K562 (cell line): ENCODE results near the gene SMARCA4. TPM values are rescaled to one million over a fixed set of nuclear protein-coding genes. Genes with fewer than 3 reads are reported as not detected.

Experiments
- ARID4B ChIP-seq: sonication (generic); formaldehyde crosslinking; IDR thresholded peaks from 2 replicates; pipeline ENCODE4 v1.8.0; 2022; ENCODE audit warnings: mild to moderate bottlenecking, missing genetic modification reagents
- CHCHD3 ChIP-seq: fragments of 250-450 bp; sonication (Bioruptor Pico); IDR thresholded peaks from 2 replicates; pipeline ENCODE4 v2.1.2; 2022; ENCODE audit warnings: mild to moderate bottlenecking
- KDM2B ChIP-seq: fragments of 250-450 bp; sonication (Bioruptor Pico); IDR thresholded peaks from 2 replicates; pipeline ENCODE4 v1.8.0; 2021; ENCODE audit warnings: mild to moderate bottlenecking, moderate library complexity
- MYC ChIP-seq, 2 experiments: fragments of 250-450 bp in 1 of 2; sonication (Bioruptor Pico) in 1 of 2; IDR thresholded peaks; 2 replicates each; pipeline versions ENCODE4 v1.5.1 to v1.6.1; 2012 to 2021; ENCODE audit warnings: low read depth in 2 of 2, borderline replicate concordance in 1 of 2, improper control_type of control experiment in 1 of 2, low read length in 1 of 2, mild to moderate bottlenecking in 1 of 2, moderate library complexity in 1 of 2
- PHB ChIP-seq: fragments of 250-450 bp; sonication (Bioruptor Pico); IDR thresholded peaks from 2 replicates; pipeline ENCODE4 v1.5.0; 2021
- TCF7 ChIP-seq: sonication (generic); IDR thresholded peaks from 2 replicates; pipeline ENCODE4 v1.6.1; 2016; ENCODE audit warnings: antibody characterized with exemption, borderline replicate concordance
- TEAD1 ChIP-seq, 2 experiments: fragments of 450-650 bp in 1 of 2; sonication (generic) in 1 of 2; formaldehyde crosslinking; IDR thresholded peaks; 2 replicates each; pipeline versions ENCODE4 v1.4.0 to v1.8.0; 2020 to 2022; ENCODE audit warnings: mild to moderate bottlenecking in 2 of 2, missing genetic modification reagents in 1 of 2
- USF2 ChIP-seq: sonication (generic); formaldehyde crosslinking; IDR thresholded peaks from 2 replicates; pipeline ENCODE4 v1.5.0; 2020; ENCODE audit warnings: missing genetic modification reagents
- YY1 ChIP-seq, 3 experiments: IDR thresholded peaks; 2 replicates each; pipeline ENCODE4 v1.6.1; 2011; ENCODE audit warnings: low read length in 2 of 3, mild to moderate bottlenecking in 2 of 3, moderate library complexity in 2 of 3, borderline replicate concordance in 1 of 3, control low read depth in 1 of 3, low read depth in 1 of 3; ENCODE audit not compliant: insufficient read depth in 3 of 3, insufficient replicate concordance in 2 of 3, control insufficient read depth in 1 of 3, insufficient read length in 1 of 3; ENCODE audit errors: extremely low read depth in 1 of 3
- ZNF165 ChIP-seq: fragments of 250-450 bp; sonication (Bioruptor Pico); IDR thresholded peaks from 2 replicates; pipeline ENCODE4 v1.4.0; 2020; ENCODE audit warnings: borderline replicate concordance
- ZNF282 ChIP-seq: sonication (generic); formaldehyde crosslinking; IDR thresholded peaks from 2 replicates; pipeline ENCODE4 v1.8.1; 2023; ENCODE audit warnings: missing genetic modification reagents
- ZNF324 ChIP-seq: fragments of 250-450 bp; sonication (Bioruptor Pico); IDR thresholded peaks from 2 replicates; pipeline ENCODE4 v1.4.0; 2020; ENCODE audit warnings: mild to moderate bottlenecking
- ZNF444 ChIP-seq: fragments of 250-450 bp; sonication (Bioruptor Pico); IDR thresholded peaks from 2 replicates; pipeline ENCODE4 v1.4.0; 2020; ENCODE audit warnings: mild to moderate bottlenecking, moderate library complexity
- ZNF507 ChIP-seq: conservative IDR thresholded peaks from 2 replicates; pipeline ENCODE4 v1.6.1; 2017; ENCODE audit warnings: missing genetic modification characterization, missing compliant biosample characterization
- polyA plus RNA-seq, 8 experiments: library from polyadenylated mRNA; depleted of rRNA in 4 of 8; stranded (reverse) in 5 of 8; unstranded in 3 of 8; fragments of >200 nt; fragmentation: Nextera tagmentation in 2 of 8; fragmentation: Illumina TruSeq in 1 of 8; extraction: Ambion mirVana in 2 of 8; extraction: Trizol in 1 of 8; gene quantifications; 2 replicates each; pipeline versions ENCODE4 v1.2.1 to v1.2.3, GENCODE V29; 2011 to 2014; ENCODE audit warnings: inconsistent platforms in 1 of 8, missing spikeins in 1 of 8
- total RNA-seq, 7 experiments: library from RNA; depleted of rRNA in 6 of 7; stranded (reverse); fragments of >200 nt in 6 of 7; fragmentation: Illumina TruSeq in 2 of 7; extraction: Trizol in 2 of 7; gene quantifications; 2 replicates each; pipeline versions ENCODE4 v1.2.1 to v1.2.3, GENCODE V29; 2011 to 2021; ENCODE audit warnings: low replicate concordance in 1 of 7
- TF ChIP-seq, protein P1 (sequence below): fragments of 450-650 bp; IDR thresholded peaks from 2 replicates; pipeline ENCODE4 v1.6.1; 2014; ENCODE audit warnings: low read depth, mild to moderate bottlenecking, moderate library complexity, borderline replicate concordance
- TF ChIP-seq, protein P2 (sequence below): sonication (generic); formaldehyde crosslinking; IDR thresholded peaks from 2 replicates; pipeline ENCODE4 v1.8.0; 2022; ENCODE audit warnings: mild to moderate bottlenecking, missing genetic modification reagents, borderline replicate concordance

Gene SMARCA4
- total and polyA plus RNA-seq, 9 of the 15 experiments (the other 6 are each of a cell fraction or from before 2014, with no cell fraction given), result 19.3 to 207 (median 52.1) TPM

DNA sequence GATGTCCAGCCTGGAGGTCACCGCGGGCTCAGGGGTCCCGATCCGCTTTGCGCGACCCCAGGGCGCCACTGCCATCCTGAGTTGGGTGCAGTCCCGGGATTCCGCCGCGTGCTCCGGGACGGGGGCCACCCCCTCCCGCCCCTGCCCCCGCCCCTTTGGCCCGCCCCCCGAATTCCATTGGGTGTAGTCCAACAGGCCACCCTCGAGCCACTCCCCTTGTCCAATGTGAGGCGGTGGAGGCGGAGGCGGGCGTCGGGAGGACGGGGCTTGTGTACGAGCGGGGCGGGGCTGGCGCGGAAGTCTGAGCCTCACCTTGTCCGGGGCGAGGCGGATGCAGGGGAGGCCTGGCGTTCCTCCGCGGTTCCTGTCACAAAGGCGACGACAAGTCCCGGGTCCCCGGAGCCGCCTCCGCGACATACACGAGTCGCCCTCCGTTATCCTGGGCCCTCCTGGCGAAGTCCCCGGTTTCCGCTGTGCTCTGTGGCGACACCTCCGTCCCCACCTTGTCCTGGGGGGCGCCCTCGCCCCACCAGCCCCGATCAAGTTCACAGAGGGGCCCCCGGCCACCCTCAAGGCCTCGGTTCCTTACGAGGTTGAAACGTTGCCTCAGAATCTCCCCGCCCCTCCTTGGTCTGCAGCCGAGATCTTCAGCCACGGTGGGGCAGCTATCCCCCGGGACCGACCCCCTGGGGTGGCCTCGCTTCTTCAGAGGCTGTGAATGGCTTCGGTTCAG is 129.6 kb downstream of the SMARCA4 start (continued):
- TF ChIP-seq, protein P1, sequence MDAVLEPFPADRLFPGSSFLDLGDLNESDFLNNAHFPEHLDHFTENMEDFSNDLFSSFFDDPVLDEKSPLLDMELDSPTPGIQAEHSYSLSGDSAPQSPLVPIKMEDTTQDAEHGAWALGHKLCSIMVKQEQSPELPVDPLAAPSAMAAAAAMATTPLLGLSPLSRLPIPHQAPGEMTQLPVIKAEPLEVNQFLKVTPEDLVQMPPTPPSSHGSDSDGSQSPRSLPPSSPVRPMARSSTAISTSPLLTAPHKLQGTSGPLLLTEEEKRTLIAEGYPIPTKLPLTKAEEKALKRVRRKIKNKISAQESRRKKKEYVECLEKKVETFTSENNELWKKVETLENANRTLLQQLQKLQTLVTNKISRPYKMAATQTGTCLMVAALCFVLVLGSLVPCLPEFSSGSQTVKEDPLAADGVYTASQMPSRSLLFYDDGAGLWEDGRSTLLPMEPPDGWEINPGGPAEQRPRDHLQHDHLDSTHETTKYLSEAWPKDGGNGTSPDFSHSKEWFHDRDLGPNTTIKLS, result no peak; the same call in 1 of the 2 replicates
- peak in 1 of 2 experiments; percentile 9; a peak in 1 of 4 replicates for TF ChIP-seq TEAD1 (CRISPR knock-in tag; IDR thresholded peaks at IDR 0.05)
- no peak for TF ChIP-seq ARID4B (CRISPR knock-in tag)
- no peak for TF ChIP-seq PHB
- TF ChIP-seq ZNF165 (CRISPR knock-in tag), result no peak
- no peak for TF ChIP-seq USF2 (CRISPR knock-in tag)
- no peak for TF ChIP-seq TCF7
- TF ChIP-seq, protein P2, sequence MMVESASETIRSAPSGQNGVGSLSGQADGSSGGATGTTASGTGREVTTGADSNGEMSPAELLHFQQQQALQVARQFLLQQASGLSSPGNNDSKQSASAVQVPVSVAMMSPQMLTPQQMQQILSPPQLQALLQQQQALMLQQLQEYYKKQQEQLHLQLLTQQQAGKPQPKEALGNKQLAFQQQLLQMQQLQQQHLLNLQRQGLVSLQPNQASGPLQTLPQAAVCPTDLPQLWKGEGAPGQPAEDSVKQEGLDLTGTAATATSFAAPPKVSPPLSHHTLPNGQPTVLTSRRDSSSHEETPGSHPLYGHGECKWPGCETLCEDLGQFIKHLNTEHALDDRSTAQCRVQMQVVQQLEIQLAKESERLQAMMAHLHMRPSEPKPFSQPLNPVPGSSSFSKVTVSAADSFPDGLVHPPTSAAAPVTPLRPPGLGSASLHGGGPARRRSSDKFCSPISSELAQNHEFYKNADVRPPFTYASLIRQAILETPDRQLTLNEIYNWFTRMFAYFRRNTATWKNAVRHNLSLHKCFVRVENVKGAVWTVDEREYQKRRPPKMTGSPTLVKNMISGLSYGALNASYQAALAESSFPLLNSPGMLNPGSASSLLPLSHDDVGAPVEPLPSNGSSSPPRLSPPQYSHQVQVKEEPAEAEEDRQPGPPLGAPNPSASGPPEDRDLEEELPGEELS (CRISPR knock-in tag), result peak; percentile 43; the same call in 1 of the 2 replicates
- no peak for TF ChIP-seq KDM2B (CRISPR knock-in tag)
- no peak for TF ChIP-seq ZNF507 (tag)
- TF ChIP-seq ZNF444, result no peak
- TF ChIP-seq ZNF324, result no peak
- TF ChIP-seq ZNF282 (CRISPR knock-in tag), result 0 out of 2 replicates have a peak, but pooled peaks have one; percentile 54
- TF ChIP-seq YY1 (IDR thresholded peaks at IDR 0.05; ENCODE audit: borderline replicate concordance in 1 of 3, control insufficient read depth in 1 of 3, extremely low read depth in 1 of 3, insufficient read depth in 3 of 3, insufficient read length in 1 of 3, insufficient replicate concordance in 2 of 3, low read depth in 1 of 3, low read length in 2 of 3), result peak in 2 of 3 experiments; percentile 44 to 46
- no peak for TF ChIP-seq CHCHD3 (CRISPR knock-in tag)
- TF ChIP-seq MYC (IDR thresholded peaks at IDR 0.05; ENCODE audit: low read depth, low read length), result peak; percentile 59; the same call in 1 of the 2 replicates
- TF ChIP-seq MYC (CRISPR knock-in tag; IDR thresholded peaks at IDR 0.05; ENCODE audit: borderline replicate concordance, low read depth), result peak; percentile 53; the same call in 1 of the 2 replicates
